Adrenal gland (tissue), 5 donors: ENCODE measurements around the gene RPL3.

Source experiments
- CTCF ChIP-seq, 6 experiments: fragments of 450-650 bp in 4 of 6; fragments of 200-600 bp in 2 of 6; sonication (generic) in 1 of 6; IDR thresholded peaks; 1 replicate in 5 of 6; 2 replicates in 1 of 6; pipeline versions ENCODE4 v1.5.1 to v1.8.0; 2016 to 2021; ENCODE audit warnings: antibody characterized with exemption in 6 of 6, mild to moderate bottlenecking in 2 of 6, moderate library complexity in 1 of 6
- POLR2A ChIP-seq, 2 donors: fragments of 450-650 bp; IDR thresholded peaks; one replicate each; pipeline ENCODE4 v1.6.1; 2017; ENCODE audit warnings: antibody characterized with exemption in 2 of 2, mild to moderate bottlenecking in 2 of 2, moderate library complexity in 1 of 2
- donor health status: DM: no; HTN: no; CAD: no.

- TF ChIP-seq POLR2A (IDR thresholded peaks at IDR 0.05) (no peak), CTCF (IDR thresholded peaks at IDR 0.05) (no peak)
These were observed 50.2 kb downstream of the RPL3 start for GRCh38 chr22:39269095-39269790.
